Choroid plexus epithelial cell (primary cell): Measurements from ENCODE around the gene LINGO1.

ENCODE experiments used
- DNase-seq: peaks from one replicate; pipeline ENCODE4 v3.0.0-alpha.2; 2010; ENCODE audit warnings: low read depth
- H3K4me3 ChIP-seq: 2 replicates; pipeline ENCODE4 v1.5.1; 2011; ENCODE audit warnings: low read depth, mild to moderate bottlenecking, control low read depth, low read length, moderate library complexity
- CTCF ChIP-seq: conservative IDR thresholded peaks from 2 replicates; pipeline ENCODE4 v1.5.1; 2011; ENCODE audit warnings: low read depth, mild to moderate bottlenecking, control low read depth, inconsistent platforms, low read length, moderate library complexity

Gene LINGO1

GRCh38 chr15:77616072-77616471 lies 16.6 kb downstream of the LINGO1 start:
- no peak for TF ChIP-seq CTCF
- no peak for DNase-seq
- no peak overlapping the region for H3K4me3 ChIP-seq

- TF ChIP-seq CTCF, result no peak
- no peak for DNase-seq
- no peak overlapping the region for H3K4me3 ChIP-seq
Measured at GRCh38 chr15:77615472-77615871, 17.2 kb downstream of the LINGO1 start.

GRCh38 chr15:77614251-77614806 lies 18.4 kb downstream of the LINGO1 start:
- no peak for DNase-seq
- no peak overlapping the region for H3K4me3 ChIP-seq
- no peak for TF ChIP-seq CTCF

- no peak overlapping the region for H3K4me3 ChIP-seq
- no peak for DNase-seq
- TF ChIP-seq CTCF, result no peak
Measured at GRCh38 chr15:77613814-77614213, 18.9 kb downstream of the LINGO1 start.

- no peak for DNase-seq
- TF ChIP-seq CTCF, result no peak
- no peak overlapping the region for H3K4me3 ChIP-seq
Measured at GRCh38 chr15:77612958-77613601, 19.6 kb downstream of the LINGO1 start.

GRCh38 chr15:77611767-77612166 lies 20.9 kb downstream of the LINGO1 start:
- no peak for TF ChIP-seq CTCF
- DNase-seq, result no peak
- no peak overlapping the region for H3K4me3 ChIP-seq

- no peak for DNase-seq
- no peak overlapping the region for H3K4me3 ChIP-seq
- TF ChIP-seq CTCF, result no peak
Measured at GRCh38 chr15:77610731-77611130, 22.0 kb downstream of the LINGO1 start.
